Hepatocyte (in vitro differentiated cells): ENCODE data around the gene CEP70. TPM values are rescaled to one million over a fixed set of nuclear protein-coding genes. Genes with fewer than 3 reads are reported as not detected.

ENCODE experiments used
- DNase-seq: peaks from one replicate; pipeline ENCODE4 v3.0.0-alpha.2; 2016; ENCODE audit warnings: low spot score
- H2AFZ ChIP-seq: fragments of 200-600 bp; sonication (generic); 2 replicates; pipeline ENCODE4 v1.6.0; 2016; ENCODE audit warnings: antibody characterized with exemption, mild to moderate bottlenecking
- H3K27ac ChIP-seq: fragments of 200-600 bp; sonication (generic); 2 replicates; pipeline ENCODE4 v1.5.1; 2016; ENCODE audit warnings: mild to moderate bottlenecking
- H3K27me3 ChIP-seq: fragments of 200-600 bp; sonication (generic); 2 replicates; pipeline ENCODE4 v1.6.1; 2016
- H3K36me3 ChIP-seq: fragments of 200-600 bp; sonication (generic); replicated peaks from 2 replicates; pipeline ENCODE4 v1.5.1; 2016; ENCODE audit warnings: low read depth; ENCODE audit not compliant: insufficient read depth
- H3K4me1 ChIP-seq: fragments of 200-600 bp; sonication (generic); 2 replicates; pipeline ENCODE4 v1.5.1; 2016; ENCODE audit warnings: mild to moderate bottlenecking, moderate library complexity; ENCODE audit not compliant: insufficient read depth
- H3K4me2 ChIP-seq: fragments of 200-600 bp; sonication (generic); 2 replicates; pipeline ENCODE4 v1.6.0; 2016
- H3K4me3 ChIP-seq: fragments of 200-600 bp; sonication (generic); 2 replicates; pipeline ENCODE4 v1.5.1; 2016; ENCODE audit warnings: mild to moderate bottlenecking
- H3K79me2 ChIP-seq: fragments of 200-600 bp; sonication (generic); 2 replicates; pipeline ENCODE4 v1.6.0; 2017; ENCODE audit warnings: mild to moderate bottlenecking
- H3K9me2 ChIP-seq: fragments of 200-600 bp; sonication (generic); replicated peaks from 2 replicates; pipeline ENCODE4 v1.6.0; 2017; ENCODE audit warnings: mild to moderate bottlenecking; ENCODE audit not compliant: insufficient read depth
- H3K9me3 ChIP-seq: fragments of 200-600 bp; sonication (generic); 2 replicates; pipeline ENCODE4 v1.5.1; 2016; ENCODE audit warnings: low read depth, mild to moderate bottlenecking
- H4K20me1 ChIP-seq: fragments of 200-600 bp; sonication (generic); 2 replicates; pipeline ENCODE4 v1.6.0; 2016; ENCODE audit warnings: mild to moderate bottlenecking; ENCODE audit not compliant: insufficient read depth, poor library complexity, severe bottlenecking
- CTCF ChIP-seq: fragments of 200-600 bp; sonication (generic); IDR thresholded peaks from 2 replicates; pipeline ENCODE4 v1.5.1; 2016; ENCODE audit warnings: antibody characterized with exemption, mild to moderate bottlenecking; ENCODE audit not compliant: poor library complexity
- EZH2 ChIP-seq: fragments of 200-600 bp; sonication (generic); IDR thresholded peaks from 2 replicates; pipeline ENCODE4 v1.6.1; 2016; ENCODE audit warnings: antibody characterized with exemption, mild to moderate bottlenecking, borderline replicate concordance
- EZH2phosphoT487 ChIP-seq: fragments of 200-600 bp; sonication (generic); IDR thresholded peaks from one replicate; pipeline ENCODE4 v1.6.1; 2018; ENCODE audit warnings: antibody characterized with exemption, mild to moderate bottlenecking, low read depth, moderate library complexity; ENCODE audit not compliant: unreplicated experiment, severe bottlenecking
- WGBS: methylation state at CpG from one replicate; pipeline ENCODE4 v1.1.6; 2016; ENCODE audit warnings: low lambda C conversion rate; ENCODE audit errors: missing lambda C conversion rate; 5-methylcytosine and 5-hydroxymethylcytosine counted together
- polyA plus RNA-seq: library from polyadenylated mRNA; unstranded; fragments of >200 nt; fragmentation: Nextera tagmentation; extraction: Ambion mirVana; gene quantifications from 2 replicates; pipeline ENCODE4 v1.2.1, GENCODE V29; 2016
- total RNA-seq: library from RNA; depleted of rRNA; stranded (reverse); fragments of >200 nt; gene quantifications from 2 replicates; pipeline ENCODE4 v1.2.3, GENCODE V29; 2014

CEP70 gene
- total and polyA plus RNA-seq, 2 experiments from 2014 or later, result 12.2 to 25.4 TPM

GRCh38 chr3:138476526-138476925 is 117.5 kb downstream of the CEP70 start:
- H3K4me1 ChIP-seq, result no peaks in the 10 kb centered on the region
- no peaks in the 10 kb centered on the region for H3K27me3 ChIP-seq
- no peaks in the 10 kb centered on the region for H3K79me2 ChIP-seq
- TF ChIP-seq CTCF, result no peak
- TF ChIP-seq EZH2phosphoT487, result no peak
- no peak for TF ChIP-seq EZH2
- no peaks in the 10 kb centered on the region for H3K9me2 ChIP-seq
- WGBS, result 81% methylated on average over 2 of the region's 2 CpGs
- no peak for DNase-seq
- H3K27ac ChIP-seq, result no peak overlapping the region
- H3K4me3 ChIP-seq, result no peak overlapping the region
- H3K36me3 ChIP-seq, result no peaks in the 10 kb centered on the region
- H4K20me1 ChIP-seq, result no peaks in the 10 kb centered on the region
- no peaks in the 10 kb centered on the region for H3K9me3 ChIP-seq
- H3K4me2 ChIP-seq, result no peak overlapping the region
- H2AFZ ChIP-seq, result no peak overlapping the region

GRCh38 chr3:138474163-138474562 is 119.9 kb downstream of the CEP70 start:
- Histone ChIP-seq H4K20me1 (no peaks in the 10 kb centered on the region), H3K4me3 (no peak overlapping the region), H3K27me3 (no peaks in the 10 kb centered on the region), H3K36me3 (no peaks in the 10 kb centered on the region), H3K4me2 (no peak overlapping the region), H3K27ac (no peak overlapping the region), H3K4me1 (no peaks in the 10 kb centered on the region), H2AFZ (no peak overlapping the region), H3K9me2 (no peaks in the 10 kb centered on the region), H3K9me3 (no peaks in the 10 kb centered on the region), H3K79me2 (no peaks in the 10 kb centered on the region)
- no peak for TF ChIP-seq CTCF
- no peak for TF ChIP-seq EZH2phosphoT487
- no peak for TF ChIP-seq EZH2
- DNase-seq, result no peak
- 76% methylated on average over 6 of the region's 6 CpGs for whole genome bisulfite sequencing

GRCh38 chr3:138473391-138473790 is 120.7 kb downstream of the CEP70 start:
- H4K20me1 ChIP-seq, result no peaks in the 10 kb centered on the region
- no peak overlapping the region for H3K4me2 ChIP-seq
- no peaks in the 10 kb centered on the region for H3K79me2 ChIP-seq
- H2AFZ ChIP-seq, result no peak overlapping the region
- H3K27me3 ChIP-seq, result no peaks in the 10 kb centered on the region
- 97% methylated on average over 8 of the region's 8 CpGs for WGBS
- TF ChIP-seq EZH2 (no peak), CTCF (no peak), EZH2phosphoT487 (no peak)
- H3K36me3 ChIP-seq, result no peaks in the 10 kb centered on the region
- no peak for DNase-seq
- H3K4me1 ChIP-seq, result no peaks in the 10 kb centered on the region
- H3K9me2 ChIP-seq, result no peaks in the 10 kb centered on the region
- no peak overlapping the region for H3K4me3 ChIP-seq
- H3K27ac ChIP-seq, result no peak overlapping the region
- H3K9me3 ChIP-seq, result no peaks in the 10 kb centered on the region
